Endothelial cell of umbilical vein (primary cell): Measurements from ENCODE around the gene NKG7. TPM values are rescaled to one million over a fixed set of nuclear protein-coding genes. Genes with fewer than 3 reads are reported as not detected.

ENCODE experiments used
- BruUV-seq: library from RNA; stranded (reverse); fragments of 400-500 nt; replicated peaks from 2 replicates; lab custom pipeline; 2021; lab: Mats Ljungman, UMichigan
- CTCF ChIA-PET: fragments of 300-600, 350-600 bp; sonication (Branson Sonifier 250); formaldehyde crosslinking; loops from one replicate; lab custom pipeline; 2021; ENCODE audit warnings: antibody characterized with exemption, inconsistent platforms; lab: Charles Lee
- POLR2A ChIA-PET: fragments of 300-600, 350-600 bp; sonication (Branson Sonifier 250); formaldehyde crosslinking; loops from one replicate; lab custom pipeline; 2021; ENCODE audit warnings: antibody characterized with exemption, inconsistent platforms; lab: Charles Lee
- DNase-seq: peaks from one replicate; pipeline ENCODE4 v3.0.0-alpha.2; 2011; ENCODE audit warnings: low read depth, low spot score
- FAIRE-seq: peaks from 2 replicates; lab custom pipeline; 2011; peaks lifted over from hg19 to GRCh38; lab: Jason Lieb, UNC
- H2AFZ ChIP-seq: 2 replicates; pipeline ENCODE4 v1.6.0; 2012; ENCODE audit warnings: low read depth, low read length, control low read depth, inconsistent platforms
- H3K27ac ChIP-seq: 2 replicates; pipeline ENCODE4 v1.5.1; 2011; ENCODE audit warnings: low read depth, mild to moderate bottlenecking, control low read depth, low read length, moderate library complexity; ENCODE audit not compliant: insufficient read depth
- H3K27me3 ChIP-seq, 2 experiments: 2 replicates each; pipeline versions ENCODE4 v1.6.0 to v1.6.1; 2011; ENCODE audit warnings: low read length in 2 of 2, mixed read lengths in 1 of 2; ENCODE audit not compliant: control insufficient read depth in 2 of 2, insufficient read depth in 2 of 2
- H3K36me3 ChIP-seq, 2 experiments: 2 replicates in 1 of 2; 3 replicates in 1 of 2; pipeline ENCODE4 v1.5.1; 2011; ENCODE audit warnings: low read length in 2 of 2, mild to moderate bottlenecking in 1 of 2, moderate library complexity in 1 of 2; ENCODE audit not compliant: control insufficient read depth in 2 of 2, insufficient read depth in 2 of 2; ENCODE audit errors: extremely low read depth in 1 of 2
- H3K4me1 ChIP-seq: 3 replicates; pipeline ENCODE4 v1.5.1; 2011; ENCODE audit warnings: mild to moderate bottlenecking, low read length; ENCODE audit not compliant: control insufficient read depth, insufficient read depth; ENCODE audit errors: extremely low read depth
- H3K4me2 ChIP-seq: 2 replicates; pipeline ENCODE4 v1.6.1; 2011; ENCODE audit warnings: low read length, control low read depth, mixed read lengths; ENCODE audit not compliant: insufficient read depth
- H3K4me3 ChIP-seq, 3 experiments: fragments of 200-600 bp in 1 of 3; sonication (generic), shearing (Covaris generic) in 1 of 3; replicated peaks in 1 of 3; 2 replicates each; pipeline ENCODE4 v1.5.1; 2011 to 2016; ENCODE audit warnings: control low read depth in 3 of 3, low read length in 3 of 3, mild to moderate bottlenecking in 2 of 3, inconsistent platforms in 1 of 3, low read depth in 1 of 3, moderate library complexity in 1 of 3; ENCODE audit not compliant: insufficient read depth in 1 of 3
- H3K79me2 ChIP-seq: 2 replicates; pipeline ENCODE4 v1.6.0; 2012; ENCODE audit warnings: low read length, inconsistent platforms; ENCODE audit not compliant: control insufficient read depth, insufficient read depth
- H3K9ac ChIP-seq: replicated peaks from 2 replicates; pipeline ENCODE3; 2011; ENCODE audit warnings: low read length, control low read depth; ENCODE audit not compliant: insufficient read depth; ENCODE audit errors: extremely low read depth
- H3K9me1 ChIP-seq: replicated peaks from 3 replicates; pipeline ENCODE4 v1.6.0; 2011; ENCODE audit warnings: mild to moderate bottlenecking, low read length; ENCODE audit not compliant: control insufficient read depth, insufficient read depth; ENCODE audit errors: extremely low read depth
- H3K9me3 ChIP-seq: replicated peaks from 2 replicates; pipeline ENCODE4 v1.5.1; 2012; ENCODE audit warnings: low read length, inconsistent platforms; ENCODE audit not compliant: control insufficient read depth, insufficient read depth
- H4K20me1 ChIP-seq: replicated peaks from 2 replicates; pipeline ENCODE3; 2011; ENCODE audit warnings: mild to moderate bottlenecking, low read length; ENCODE audit not compliant: control insufficient read depth, insufficient read depth; ENCODE audit errors: extremely low read depth
- EZH2 ChIP-seq: IDR thresholded peaks from 2 replicates; pipeline ENCODE4 v1.6.1; 2012; ENCODE audit warnings: borderline replicate concordance, low read depth, mild to moderate bottlenecking, moderate library complexity, low read length, inconsistent platforms; ENCODE audit not compliant: severe bottlenecking
- FOS ChIP-seq: IDR thresholded peaks from 2 replicates; pipeline ENCODE4 v1.6.1; 2011; ENCODE audit warnings: mild to moderate bottlenecking, low read length, moderate library complexity, borderline replicate concordance; ENCODE audit not compliant: insufficient read depth
- GATA2 ChIP-seq: IDR thresholded peaks from 2 replicates; pipeline ENCODE4 v1.7.0; 2011; ENCODE audit warnings: low read depth, mild to moderate bottlenecking, moderate library complexity, mixed read lengths, low read length; ENCODE audit not compliant: insufficient read length, insufficient read depth
- JUN ChIP-seq: IDR thresholded peaks from 2 replicates; pipeline ENCODE4 v1.6.1; 2011; ENCODE audit warnings: borderline replicate concordance, low read depth; ENCODE audit not compliant: insufficient read length, insufficient read depth
- POLR2A ChIP-seq: IDR thresholded peaks from 2 replicates; pipeline ENCODE4 v1.6.1; 2012; ENCODE audit warnings: low read depth, mild to moderate bottlenecking, control low read depth, low read length
- dilution Hi-C: fragments of 300-500 bp; cut with MboI; formaldehyde crosslinking; loops from one replicate; pipeline ENCODE4 v1.15.0; 2019; ENCODE audit warnings: low sequenced_read_pairs; ENCODE audit not compliant: extremely low pct_ligation_motif_present
- intact Hi-C: fragments of 100-400 bp; cut with micrococcal nuclease; formaldehyde crosslinking; loops from one replicate; pipeline ENCODE4 v1.10.0; 2022
- polyA plus RNA-seq, 4 experiments: library from polyadenylated mRNA; depleted of rRNA in 3 of 4; stranded (reverse) in 3 of 4; unstranded in 1 of 4; fragments of >200 nt; gene quantifications; 2 replicates each; pipeline versions ENCODE4 v1.2.1 to v1.2.3, GENCODE V29; 2011 to 2012; ENCODE audit warnings: missing spikeins in 1 of 4
- total RNA-seq: library from RNA; stranded (reverse); gene quantifications from 2 replicates; pipeline ENCODE4 v1.2.3, GENCODE V29; 2021
- TF ChIP-seq, protein P1 (sequence below), 2 donors: IDR thresholded peaks; 1 replicate in 1 of 2; 2 replicates in 1 of 2; pipeline ENCODE4 v1.5.1; 2011; ENCODE audit warnings: low read length in 2 of 2, mild to moderate bottlenecking in 2 of 2, moderate library complexity in 2 of 2, control low read depth in 1 of 2, inconsistent platforms in 1 of 2, low read depth in 1 of 2; ENCODE audit not compliant: insufficient read depth in 1 of 2; ENCODE audit errors: extremely low read depth in 1 of 2

The NKG7 gene
- total and polyA plus RNA-seq, 2 donors (not counting 3 experiments of a cell fraction or from before 2014, with no cell fraction given), result not detected

DNA sequence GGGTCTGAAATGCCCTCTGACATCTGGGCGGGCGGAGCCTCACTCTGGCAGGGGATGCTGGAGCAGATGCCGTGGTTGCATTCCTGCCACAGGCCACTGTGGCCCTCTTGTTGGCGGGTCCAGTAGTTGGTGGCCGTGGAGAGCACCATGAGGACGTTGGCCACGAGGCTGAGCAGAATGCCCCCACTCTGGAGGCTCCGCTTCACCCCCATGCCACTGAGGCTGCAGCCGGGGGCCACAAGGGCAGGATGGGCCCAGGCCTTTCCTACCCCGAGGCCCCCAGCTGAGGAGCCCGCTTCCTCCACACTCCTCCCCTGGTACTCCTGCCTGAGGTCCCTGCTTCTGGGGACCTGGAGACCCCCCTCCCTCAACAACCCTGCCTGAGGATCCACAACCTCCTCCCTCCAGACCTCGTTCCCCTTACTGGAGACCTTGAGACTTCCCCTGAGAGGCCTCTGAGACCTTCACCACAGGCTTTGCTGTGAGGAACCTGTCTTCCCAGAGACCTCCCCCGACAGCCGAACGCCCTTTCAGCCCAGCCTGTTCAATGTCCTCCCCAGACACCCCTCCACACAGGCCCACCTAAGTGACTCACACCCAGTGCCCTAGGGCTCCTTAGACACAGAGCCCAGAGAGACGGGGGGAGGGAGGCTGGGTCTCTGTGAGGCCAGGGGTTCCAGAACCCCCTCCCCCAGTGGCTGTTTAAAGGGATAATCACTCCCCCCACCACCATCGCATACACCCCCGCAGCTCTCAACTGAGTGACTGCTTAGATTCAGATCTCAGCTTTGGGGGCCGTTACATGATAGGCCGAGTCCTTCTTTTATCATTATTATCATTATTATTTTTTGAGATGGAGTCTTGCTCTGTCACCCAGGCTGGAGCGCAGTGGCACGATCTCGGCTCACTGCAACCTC, 3.8 kb downstream of the NKG7 start, which contains the start of gene CLDND2:
Gene CLDND2 (minus strand): TSS at position 638 of the 917 bp plus-strand sequence. CDS start 426 bp downstream, at position 212.
- no peak for DNase-seq
- ChIA-PET POLR2A (interaction anchor here (1.7 kb wide), 1 partner anchor 29 kb away, joined by 8 read pairs; no protein-coding TSS in a partner anchor), CTCF (interaction anchor here (0.7 to 1.8 kb wide), 2 partner anchors 13 to 29 kb away, joined by 3 to 23 read pairs; no protein-coding TSS in a partner anchor)
- Histone ChIP-seq H3K4me2 (peak within 1 kb of the TSS; percentile 59), H3K27ac (peak within 1 kb of the TSS; percentile 19), H3K9ac (peak within 1 kb of the TSS; percentile 28), H3K4me3 (peak within 1 kb of the TSS; percentile 6 to 53 (median 50)), H3K79me2 (peaks cover 5% of the 10 kb centered on the region), H3K9me1 (no peaks in the 10 kb centered on the region), H3K36me3 (no peaks in the 10 kb centered on the region), H3K4me1 (peaks cover 11% of the 10 kb centered on the region), H4K20me1 (no peaks in the 10 kb centered on the region), H3K27me3 (no peaks in the 10 kb centered on the region), H3K9me3 (no peaks in the 10 kb centered on the region), H2AFZ (peak within 1 kb of the TSS; percentile 64)
- intact Hi-C loops, result loop anchor here (5.0 kb wide), 1 partner anchor 41 kb away; no protein-coding TSS in a partner anchor
- dilution Hi-C loops, result no loop called here
- FAIRE-seq, result no peak
- BruUV-seq, result no TSS peak
- TF ChIP-seq JUN, result no peak
- TF ChIP-seq POLR2A, result no peak
- TF ChIP-seq, protein P1, sequence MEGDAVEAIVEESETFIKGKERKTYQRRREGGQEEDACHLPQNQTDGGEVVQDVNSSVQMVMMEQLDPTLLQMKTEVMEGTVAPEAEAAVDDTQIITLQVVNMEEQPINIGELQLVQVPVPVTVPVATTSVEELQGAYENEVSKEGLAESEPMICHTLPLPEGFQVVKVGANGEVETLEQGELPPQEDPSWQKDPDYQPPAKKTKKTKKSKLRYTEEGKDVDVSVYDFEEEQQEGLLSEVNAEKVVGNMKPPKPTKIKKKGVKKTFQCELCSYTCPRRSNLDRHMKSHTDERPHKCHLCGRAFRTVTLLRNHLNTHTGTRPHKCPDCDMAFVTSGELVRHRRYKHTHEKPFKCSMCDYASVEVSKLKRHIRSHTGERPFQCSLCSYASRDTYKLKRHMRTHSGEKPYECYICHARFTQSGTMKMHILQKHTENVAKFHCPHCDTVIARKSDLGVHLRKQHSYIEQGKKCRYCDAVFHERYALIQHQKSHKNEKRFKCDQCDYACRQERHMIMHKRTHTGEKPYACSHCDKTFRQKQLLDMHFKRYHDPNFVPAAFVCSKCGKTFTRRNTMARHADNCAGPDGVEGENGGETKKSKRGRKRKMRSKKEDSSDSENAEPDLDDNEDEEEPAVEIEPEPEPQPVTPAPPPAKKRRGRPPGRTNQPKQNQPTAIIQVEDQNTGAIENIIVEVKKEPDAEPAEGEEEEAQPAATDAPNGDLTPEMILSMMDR (IDR thresholded peaks at IDR 0.05; ENCODE audit: extremely low read depth in 1 of 2, insufficient read depth in 1 of 2, low read depth in 1 of 2, low read length in 2 of 2), result no peak
- TF ChIP-seq GATA2, result no peak
- TF ChIP-seq FOS, result no peak
- TF ChIP-seq EZH2, result no peak
